Activated naive CD4-positive, alpha-beta T cell treated with Interleukin-2 at 50 U/mL for 16 hours (primary cell): Measurements from ENCODE around the gene SATB1.

Experiments
- DNase-seq: peaks from one replicate; pipeline ENCODE4 v3.0.0-alpha.2; 2020

SATB1 gene

DNA sequence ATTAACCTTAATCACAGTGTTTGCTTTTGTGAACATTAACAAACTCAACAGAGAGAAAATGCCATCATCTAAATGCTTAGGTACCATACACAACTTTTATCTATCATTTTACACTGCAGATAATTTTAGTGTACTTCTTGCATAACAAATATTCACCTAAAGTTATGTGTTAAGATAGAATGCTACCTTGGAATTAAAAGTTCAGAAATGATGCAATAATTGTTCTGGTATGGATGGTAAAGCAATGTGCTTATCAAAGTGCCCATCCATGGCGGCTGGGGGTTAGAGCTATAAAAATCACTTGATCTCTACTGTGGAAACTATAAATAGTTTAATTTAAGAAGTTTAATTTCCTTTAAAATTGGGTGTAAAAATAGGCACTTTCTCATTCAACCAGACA is 28.7 kb downstream of the SATB1 start:
- DNase-seq = no peak

DNA sequence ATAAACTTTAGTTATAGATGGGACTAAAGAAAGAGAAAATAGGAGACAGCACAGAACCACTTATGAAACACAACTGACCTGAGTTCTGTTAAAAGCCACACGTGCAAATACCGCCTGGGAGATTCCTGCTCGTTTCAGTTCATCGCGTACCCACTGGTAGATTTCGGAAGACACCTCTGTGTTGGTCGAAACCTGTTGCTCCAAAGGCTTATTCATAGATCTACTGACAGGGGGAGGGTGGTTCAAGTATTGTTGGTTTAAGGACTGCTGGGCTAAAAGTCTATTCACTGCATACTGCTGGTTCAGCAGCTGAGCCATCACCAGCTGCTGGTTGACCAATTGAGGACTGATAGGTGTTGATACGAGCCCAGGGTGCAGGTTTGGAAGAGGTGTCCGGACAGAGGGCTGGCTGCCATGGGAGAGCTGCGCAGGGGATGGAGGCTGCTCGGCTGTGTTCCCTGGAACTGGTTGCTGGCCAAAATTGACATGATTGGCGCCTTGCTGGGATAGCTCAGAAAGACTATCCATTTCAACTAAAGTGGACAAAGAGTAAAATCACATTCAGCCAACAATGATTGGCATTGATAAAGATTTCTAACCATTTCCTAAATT is 30.6 kb downstream of the SATB1 start:
- no peak for DNase-seq

GRCh38 chr3:18393906-18394305 is 31.2 kb downstream of the SATB1 start:
- no peak for DNase-seq

GRCh38 chr3:18390024-18390660 is 35.0 kb downstream of the SATB1 start:
- no peak for DNase-seq

GRCh38 chr3:18389108-18389733 is 35.9 kb downstream of the SATB1 start:
- DNase-seq = no peak

- no peak for DNase-seq
Measured at GRCh38 chr3:18386274-18386890, 38.8 kb downstream of the SATB1 start.

DNA sequence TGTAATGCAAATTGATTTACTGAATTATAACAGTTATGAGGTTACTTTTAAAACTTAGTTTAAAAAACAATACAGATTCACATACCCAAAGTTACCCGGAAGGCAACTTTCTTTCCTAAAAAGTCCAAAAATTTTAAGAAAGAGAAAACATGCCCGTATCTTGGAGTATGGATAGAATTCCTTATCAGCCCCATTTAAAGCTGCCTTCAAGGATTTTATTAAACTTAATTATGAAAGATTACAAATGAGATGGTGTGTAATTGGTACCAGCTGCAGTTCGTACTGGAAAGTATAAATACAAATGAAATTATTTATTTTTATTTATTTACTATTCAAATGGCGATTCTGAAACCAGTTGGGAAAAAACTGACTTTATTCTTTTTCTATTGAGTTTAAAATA is 39.4 kb downstream of the SATB1 start:
- no peak for DNase-seq

DNA sequence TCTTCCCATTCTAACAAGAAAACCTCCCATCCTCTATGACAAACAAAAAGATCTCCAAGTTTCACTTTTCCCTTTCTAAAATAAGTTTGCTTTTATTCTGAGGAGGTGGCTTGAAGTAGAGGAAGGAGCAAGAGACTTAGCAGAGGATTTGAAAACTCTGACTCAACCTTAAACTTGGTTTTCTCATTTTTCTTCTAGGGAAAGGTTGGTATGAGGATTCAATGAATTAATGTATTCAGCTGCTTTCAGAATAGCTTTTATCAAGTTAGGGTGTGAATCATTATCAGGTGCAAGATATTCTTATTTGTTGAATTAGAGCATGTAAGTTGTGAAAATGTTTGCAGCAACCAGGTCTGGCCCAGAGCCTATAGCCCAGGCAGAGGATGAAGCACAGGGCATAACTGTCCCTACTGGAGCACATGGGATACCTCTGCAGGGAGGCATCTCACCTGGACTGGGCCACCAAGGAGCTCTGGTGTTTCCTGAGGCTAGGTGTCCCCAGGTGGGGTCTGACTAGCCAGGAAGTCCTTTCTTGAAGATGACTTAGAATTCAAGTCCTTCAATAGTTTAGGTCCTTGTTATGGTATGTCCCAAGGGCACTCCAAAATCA is 42.3 kb downstream of the SATB1 start:
- no peak for DNase-seq

GRCh38 chr3:18379647-18380046 is 45.5 kb downstream of the SATB1 start:
- DNase-seq = no peak

GRCh38 chr3:18378218-18378617 is 46.9 kb downstream of the SATB1 start:
- DNase-seq = no peak

DNA sequence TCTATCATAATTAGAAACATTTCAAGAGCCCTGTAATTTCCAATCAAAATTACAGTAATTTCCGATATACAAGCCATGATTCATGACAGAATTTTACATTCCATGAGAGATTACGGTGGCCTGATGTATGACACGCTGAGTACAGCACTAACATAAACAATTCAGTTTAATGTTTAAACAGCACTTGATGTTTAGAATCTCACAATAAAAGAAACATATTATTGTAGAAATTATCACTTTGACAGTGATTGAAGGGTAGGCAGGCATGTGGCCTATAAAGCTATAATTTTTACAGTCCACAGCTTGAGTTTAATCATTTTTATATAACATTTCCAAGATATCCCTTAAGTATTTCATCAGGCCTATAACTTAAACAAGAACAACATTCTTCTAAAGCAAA is 48.5 kb downstream of the SATB1 start:
- no peak for DNase-seq

DNA sequence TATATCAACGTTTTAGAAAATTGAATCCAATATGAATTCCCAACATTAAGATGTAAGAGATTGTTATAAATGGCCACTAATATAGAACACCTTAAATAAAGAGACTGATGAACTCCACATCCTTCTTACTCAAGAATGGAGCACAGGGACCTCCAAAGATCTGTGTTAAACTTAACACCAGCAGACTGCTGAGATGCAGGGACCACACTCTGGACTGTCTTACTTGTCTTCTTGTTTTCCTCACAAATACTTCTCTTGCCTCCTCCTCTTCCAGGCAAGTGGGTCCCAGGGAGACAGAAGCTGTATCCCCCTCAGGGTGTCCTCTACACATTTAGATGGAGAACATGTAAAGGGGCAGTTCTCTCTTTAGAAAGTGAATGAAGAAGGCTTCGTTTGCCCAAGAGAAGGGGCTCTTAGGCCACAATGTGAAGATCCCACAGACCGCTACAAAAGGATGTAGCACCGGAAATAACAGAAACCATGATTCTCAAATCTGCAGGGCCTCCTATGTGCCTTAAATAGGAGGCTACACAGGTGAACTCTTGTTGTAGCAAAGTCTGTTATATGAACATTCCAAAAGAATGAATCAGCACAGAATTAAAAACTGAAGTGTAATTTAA is 52.2 kb downstream of the SATB1 start:
- DNase-seq = no peak

GRCh38 chr3:18370672-18371071 is 54.5 kb downstream of the SATB1 start:
- no peak for DNase-seq

DNA sequence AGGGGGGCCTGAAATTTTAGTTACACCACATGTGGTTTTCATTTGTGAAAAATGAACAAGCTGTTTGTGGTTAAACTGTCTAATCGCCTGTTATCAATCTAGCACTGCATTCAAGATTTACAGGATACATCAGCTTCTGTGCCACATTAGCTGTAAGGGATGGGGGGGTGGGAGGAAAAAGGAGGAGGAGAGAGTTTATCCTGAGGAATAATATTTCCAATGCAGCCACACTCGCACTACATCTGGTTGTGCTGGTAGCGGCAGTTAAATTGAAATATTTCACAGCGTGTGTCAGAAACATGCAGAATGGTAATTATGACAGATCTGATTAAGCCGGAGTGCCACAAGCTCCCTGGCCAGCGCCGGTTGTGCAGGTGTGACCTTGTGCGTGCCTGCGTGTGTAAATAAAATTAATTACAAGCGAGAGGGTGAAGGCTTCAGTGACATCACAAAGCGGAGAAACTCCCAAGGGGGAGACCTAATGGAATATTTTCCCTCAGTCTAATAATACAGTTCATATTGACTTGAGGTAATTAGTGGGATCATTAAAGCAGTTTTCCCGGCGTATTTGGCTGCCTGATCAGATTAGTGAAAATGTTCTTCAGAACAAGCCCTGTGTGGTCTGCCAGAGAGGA is 55.5 kb downstream of the SATB1 start:
- no peak for DNase-seq

- no peak for DNase-seq
Measured at GRCh38 chr3:18366258-18366657, 58.9 kb downstream of the SATB1 start.

DNA sequence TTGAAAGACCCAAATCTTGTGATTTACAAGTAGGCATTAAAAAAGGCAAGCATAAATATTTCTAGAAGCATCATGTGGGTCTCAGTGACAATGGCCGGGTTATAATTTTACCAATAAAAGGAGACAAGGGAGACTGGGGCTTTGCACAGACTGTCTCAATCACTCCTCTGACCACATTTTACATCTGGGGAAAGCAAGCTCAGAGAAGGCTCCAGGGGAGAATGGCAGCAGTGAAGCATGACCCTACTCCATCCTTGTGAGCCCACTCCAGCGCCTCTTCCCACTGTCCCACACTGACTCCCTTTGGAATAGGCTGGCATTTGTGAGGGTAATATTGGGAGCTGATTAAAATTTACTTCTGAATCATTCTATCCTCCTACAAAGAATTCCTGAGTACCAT is 61.8 kb downstream of the SATB1 start:
- no peak for DNase-seq

- no peak for DNase-seq
Measured at GRCh38 chr3:18357747-18358146, 67.4 kb downstream of the SATB1 start.

GRCh38 chr3:18355832-18356231 is 69.3 kb downstream of the SATB1 start:
- no peak for DNase-seq

- DNase-seq = no peak
Measured at GRCh38 chr3:18354701-18355100, 70.4 kb downstream of the SATB1 start.

GRCh38 chr3:18351823-18352744 is 73.1 kb downstream of the SATB1 start:
- DNase-seq = no peak

GRCh38 chr3:18351069-18351628 is 74.0 kb downstream of the SATB1 start:
- no peak for DNase-seq
